Large intestine (tissue), 3 donors: Measurements from ENCODE around the gene NMUR2. TPM values are rescaled to one million over a fixed set of nuclear protein-coding genes. Genes with fewer than 3 reads are reported as not detected.
A peak's percentile ranks its signal among the peaks of the same experiment; 100 is the strongest.

ENCODE experiments used
- DNase-seq, 2 donors: peaks; one replicate each; pipeline versions ENCODE4 v3.0.0 to v3.0.0-alpha.2; 2013
- H3K27ac ChIP-seq: one replicate; pipeline ENCODE4 v1.5.1; 2013; ENCODE audit warnings: low read length
- H3K27me3 ChIP-seq: 2 replicates; pipeline ENCODE4 v1.6.1; 2013; ENCODE audit warnings: low read length; ENCODE audit not compliant: control insufficient read depth, insufficient read depth
- H3K36me3 ChIP-seq: 2 replicates; pipeline ENCODE4 v1.6.1; 2013; ENCODE audit warnings: low read length; ENCODE audit not compliant: control insufficient read depth, insufficient read depth
- H3K4me1 ChIP-seq: one replicate; pipeline ENCODE4 v1.6.1; 2013; ENCODE audit warnings: low read length; ENCODE audit not compliant: control insufficient read depth, insufficient read depth
- H3K4me3 ChIP-seq: one replicate; pipeline ENCODE4 v1.5.1; 2013; ENCODE audit warnings: low read length
- H3K9me3 ChIP-seq: one replicate; pipeline ENCODE4 v1.6.1; 2013; ENCODE audit warnings: mild to moderate bottlenecking, low read depth, low read length, moderate library complexity; ENCODE audit not compliant: control insufficient read depth
- WGBS: methylation state at CpG from one replicate; pipeline ENCODE4 v1.1.5; 2013; ENCODE audit warnings: low lambda C conversion rate; ENCODE audit not compliant: insufficient coverage; 5-methylcytosine and 5-hydroxymethylcytosine counted together
- polyA plus RNA-seq: library from polyadenylated mRNA; unstranded; fragments of 120-200 nt; gene quantifications from one replicate; pipeline ENCODE4 v1.2.1, GENCODE V29; 2013

NMUR2 gene
- polyA plus RNA-seq, 1 donor, result 0.75 TPM

DNA sequence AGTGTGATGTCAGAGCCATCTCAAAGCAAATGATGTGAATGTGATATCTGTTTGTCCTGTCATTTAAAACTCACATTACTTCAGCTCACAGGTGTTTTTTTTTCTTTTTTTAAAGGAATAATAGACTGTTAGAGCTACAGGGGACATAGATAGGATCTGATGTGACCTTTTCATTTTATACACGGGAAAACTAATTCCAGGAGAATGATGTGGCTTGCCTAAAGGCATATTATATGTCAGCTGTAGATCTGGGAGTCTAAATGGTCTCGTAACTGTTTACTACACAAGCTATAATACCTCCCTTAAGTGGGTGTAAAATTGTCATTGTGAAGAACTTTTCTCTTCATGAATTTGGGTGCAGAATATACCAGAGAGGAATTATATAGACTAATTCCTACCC is 2.0 kb downstream of the NMUR2 start:
- H3K9me3 ChIP-seq, result no peaks in the 10 kb centered on the region
- no peak for DNase-seq
- H3K27me3 ChIP-seq, result no peaks in the 10 kb centered on the region
- no peak overlapping the region for H3K27ac ChIP-seq
- WGBS, result 60% methylated on average over 1 of the region's 2 CpGs
- H3K36me3 ChIP-seq, result no peaks in the 10 kb centered on the region
- H3K4me3 ChIP-seq, result no peak overlapping the region
- no peaks in the 10 kb centered on the region for H3K4me1 ChIP-seq

DNA sequence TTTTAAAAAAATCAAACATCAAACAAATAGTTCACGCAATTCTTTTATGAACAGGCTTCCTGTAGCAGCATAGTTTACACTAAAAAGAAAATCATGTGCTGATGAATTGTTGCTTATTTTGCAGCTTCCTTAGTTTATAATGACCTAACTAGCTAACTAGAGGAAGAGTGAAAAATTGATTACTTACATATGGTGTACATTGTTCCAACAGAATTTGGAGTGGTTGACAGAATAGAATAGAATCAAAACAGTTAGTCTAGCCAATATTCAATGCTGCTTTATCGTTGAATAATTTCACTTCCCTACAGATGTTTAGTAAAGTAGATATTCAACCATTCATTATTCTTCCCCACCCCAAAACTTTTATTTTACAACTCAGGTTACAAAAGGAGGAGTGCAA is 4.2 kb downstream of the NMUR2 start:
- Histone ChIP-seq H3K27me3 (no peaks in the 10 kb centered on the region), H3K27ac (no peak overlapping the region), H3K4me1 (peaks cover 3% of the 10 kb centered on the region), H3K9me3 (no peaks in the 10 kb centered on the region), H3K36me3 (no peaks in the 10 kb centered on the region), H3K4me3 (no peak overlapping the region)
- no peak for DNase-seq
- 93% methylated on average over 2 of the region's 2 CpGs for WGBS

GRCh38 chr5:152397581-152397980 is 7.5 kb downstream of the NMUR2 start:
- no peak overlapping the region for H3K27ac ChIP-seq
- no peak overlapping the region for H3K4me3 ChIP-seq
- H3K36me3 ChIP-seq, result no peaks in the 10 kb centered on the region
- no peaks in the 10 kb centered on the region for H3K27me3 ChIP-seq
- WGBS, result no CpG with 5 or more reads among the region's 1 CpG
- no peak for DNase-seq
- H3K9me3 ChIP-seq, result no peaks in the 10 kb centered on the region
- H3K4me1 ChIP-seq, result peaks cover 22% of the 10 kb centered on the region

DNA sequence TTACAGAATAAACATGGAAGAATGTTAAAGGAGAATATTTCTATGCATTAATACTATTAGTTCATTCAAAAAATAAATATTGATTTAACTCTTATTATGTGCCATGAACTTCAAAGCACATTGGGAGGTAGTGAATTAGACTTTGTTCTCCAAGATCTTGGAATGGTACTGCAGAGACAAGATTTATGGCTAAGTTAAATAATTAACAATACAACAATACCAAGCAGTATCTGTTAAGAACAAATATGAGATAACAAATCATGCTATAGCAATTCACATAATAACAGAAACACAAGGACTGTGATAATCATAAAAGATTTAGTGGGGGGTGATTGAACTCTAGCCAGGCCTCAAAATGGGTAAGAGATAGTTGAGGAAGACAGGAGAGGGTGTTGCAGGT is 11.6 kb downstream of the NMUR2 start:
- H3K36me3 ChIP-seq, result no peaks in the 10 kb centered on the region
- no peak overlapping the region for H3K4me3 ChIP-seq
- H3K4me1 ChIP-seq, result peaks cover 23% of the 10 kb centered on the region
- no peaks in the 10 kb centered on the region for H3K27me3 ChIP-seq
- peak overlapping the region; percentile 43 for H3K27ac ChIP-seq
- peak; percentile 24 to 72 for DNase-seq
- H3K9me3 ChIP-seq, result no peaks in the 10 kb centered on the region

DNA sequence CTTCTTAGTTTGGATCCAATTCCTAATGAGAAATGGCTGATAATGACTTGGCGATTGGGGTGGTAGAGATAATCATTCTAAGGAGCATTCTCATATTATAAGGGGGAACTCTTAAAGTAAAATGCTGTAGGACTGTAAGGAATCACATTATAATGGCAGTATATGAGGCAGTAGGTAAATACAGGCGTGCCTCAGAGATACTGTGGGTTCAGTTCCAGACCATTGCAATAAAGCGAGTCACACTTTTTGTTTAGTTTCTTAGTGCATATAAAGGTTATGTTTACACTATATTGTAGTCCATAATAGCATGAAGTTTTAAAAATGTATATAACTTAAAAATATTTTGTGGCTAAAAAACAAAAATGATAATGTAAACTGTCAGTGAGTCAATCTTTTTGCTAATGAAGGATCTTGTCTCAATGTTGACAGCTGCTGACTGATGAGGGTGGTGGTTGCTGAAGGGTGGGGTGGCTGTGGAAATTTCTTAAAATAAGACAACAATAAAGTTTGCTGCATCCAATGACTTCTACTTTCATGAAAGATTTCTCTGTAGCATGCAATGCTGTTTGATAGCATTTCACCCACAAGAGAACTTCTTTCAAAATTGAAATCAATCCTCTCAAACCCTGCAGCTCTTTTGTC is 15.8 kb downstream of the NMUR2 start:
- no peak overlapping the region for H3K27ac ChIP-seq
- no peaks in the 10 kb centered on the region for H3K9me3 ChIP-seq
- H3K4me3 ChIP-seq, result no peak overlapping the region
- no peaks in the 10 kb centered on the region for H3K27me3 ChIP-seq
- DNase-seq, result no peak
- 100% methylated on average over 1 of the region's 3 CpGs for WGBS
- peaks cover 11% of the 10 kb centered on the region for H3K4me1 ChIP-seq
- no peaks in the 10 kb centered on the region for H3K36me3 ChIP-seq

DNA sequence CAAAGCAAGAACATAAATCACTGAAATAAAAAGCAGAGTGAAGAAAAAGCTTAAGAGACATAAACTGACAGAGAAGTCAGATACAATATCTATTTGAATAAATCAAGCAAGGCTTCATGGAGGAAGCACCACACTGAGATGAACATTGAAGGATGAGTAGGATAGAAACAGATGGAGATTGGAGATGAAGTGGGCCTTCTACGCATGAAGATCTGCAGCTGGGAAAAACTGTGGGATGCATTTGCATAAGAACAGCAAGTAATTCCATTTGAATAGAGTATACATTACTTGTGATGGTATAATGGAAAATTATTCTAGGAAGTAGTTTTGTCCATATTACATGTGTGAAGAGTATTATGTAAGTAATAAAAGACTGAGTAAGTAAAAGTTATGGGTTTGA is 16.5 kb downstream of the NMUR2 start:
- no peaks in the 10 kb centered on the region for H3K36me3 ChIP-seq
- peaks cover 7% of the 10 kb centered on the region for H3K4me1 ChIP-seq
- WGBS, result 67% methylated on average over 1 of the region's 1 CpG
- no peak for DNase-seq
- no peaks in the 10 kb centered on the region for H3K27me3 ChIP-seq
- no peak overlapping the region for H3K27ac ChIP-seq
- no peaks in the 10 kb centered on the region for H3K9me3 ChIP-seq
- H3K4me3 ChIP-seq, result no peak overlapping the region

- H3K27me3 ChIP-seq, result no peaks in the 10 kb centered on the region
- no peaks in the 10 kb centered on the region for H3K4me1 ChIP-seq
- H3K36me3 ChIP-seq, result no peaks in the 10 kb centered on the region
- H3K9me3 ChIP-seq, result no peaks in the 10 kb centered on the region
- no peak for DNase-seq
- H3K27ac ChIP-seq, result no peak overlapping the region
- H3K4me3 ChIP-seq, result no peak overlapping the region
- 100% methylated on average over 2 of the region's 10 CpGs for WGBS
These were observed 24.5 kb downstream of the NMUR2 start for GRCh38 chr5:152380415-152381123.

- Histone ChIP-seq H3K4me3 (no peak overlapping the region), H3K36me3 (no peaks in the 10 kb centered on the region), H3K9me3 (no peaks in the 10 kb centered on the region), H3K27me3 (no peaks in the 10 kb centered on the region), H3K4me1 (no peaks in the 10 kb centered on the region), H3K27ac (no peak overlapping the region)
- DNase-seq, result peak in 1 of 2 donors; percentile 3
- WGBS, result 100% methylated on average over 2 of the region's 3 CpGs
These were observed 25.7 kb downstream of the NMUR2 start for GRCh38 chr5:152379331-152379730.

DNA sequence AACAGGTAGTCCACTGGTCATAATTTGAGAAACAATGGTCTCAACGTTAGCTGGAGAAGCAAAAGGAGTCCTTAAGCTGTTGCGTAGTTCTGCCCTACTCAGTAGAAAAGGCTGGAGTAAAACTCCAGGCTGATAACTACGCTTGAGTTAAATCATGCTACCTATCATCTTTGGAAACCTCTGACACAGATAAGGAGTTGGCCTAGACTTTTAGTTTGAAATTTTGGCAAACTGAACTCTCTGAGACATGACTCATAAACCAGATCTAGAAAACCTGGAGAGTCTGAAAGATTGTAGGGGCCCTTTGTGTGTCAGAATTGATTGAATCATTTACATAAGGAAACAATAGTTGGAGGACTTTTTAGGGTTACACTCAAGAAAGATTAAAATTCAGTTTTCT is 26.3 kb downstream of the NMUR2 start:
- no peak overlapping the region for H3K27ac ChIP-seq
- no peaks in the 10 kb centered on the region for H3K27me3 ChIP-seq
- H3K9me3 ChIP-seq, result no peaks in the 10 kb centered on the region
- DNase-seq, result no peak
- no peaks in the 10 kb centered on the region for H3K36me3 ChIP-seq
- WGBS, result 40% methylated on average over 1 of the region's 3 CpGs
- no peaks in the 10 kb centered on the region for H3K4me1 ChIP-seq
- no peak overlapping the region for H3K4me3 ChIP-seq

GRCh38 chr5:152376886-152377285 is 28.2 kb downstream of the NMUR2 start:
- H3K4me1 ChIP-seq, result no peaks in the 10 kb centered on the region
- no CpG with 5 or more reads among the region's 4 CpGs for WGBS
- H3K36me3 ChIP-seq, result no peaks in the 10 kb centered on the region

More at GRCh38 chr5:152376886-152377285, 28.2 kb downstream of the NMUR2 start:
- no peak for DNase-seq
- no peaks in the 10 kb centered on the region for H3K9me3 ChIP-seq
- no peaks in the 10 kb centered on the region for H3K27me3 ChIP-seq
- H3K4me3 ChIP-seq, result no peak overlapping the region
- no peak overlapping the region for H3K27ac ChIP-seq
